Calu3 (cell line): ENCODE data around the gene CLOCK. TPM values are rescaled to one million over a fixed set of nuclear protein-coding genes. Genes with fewer than 3 reads are reported as not detected.
"Not testable (repeated sequence)": the region's sequence is repeated elsewhere in the genome, so short reads cannot be mapped to it uniquely, and the experiment has no call there.

ENCODE experiments used
- Bru-seq: library from RNA; stranded (reverse); fragments of 400-500 nt; gene quantifications from one replicate; lab custom pipeline; 2021; lab: Mats Ljungman, UMichigan
- BruChase-seq, 2 experiments: library from RNA; stranded (reverse); fragments of 400-500 nt; gene quantifications; one replicate each; lab custom pipeline; 2021; lab: Mats Ljungman, UMichigan
- BruUV-seq: library from RNA; stranded (reverse); fragments of 400-500 nt; replicated peaks from 2 replicates; lab custom pipeline; 2021; lab: Mats Ljungman, UMichigan
- CTCF ChIA-PET: fragments of 300-600 bp; sonication (Branson Sonifier 250); formaldehyde crosslinking; loops from one replicate; lab custom pipeline; 2022; ENCODE audit warnings: antibody characterized with exemption; lab: Charles Lee
- DNase-seq: peaks from one replicate; pipeline ENCODE4 v3.0.0; 2022
- H3K27ac Mint-ChIP-seq: one replicate; pipeline ENCODE4 v1.8.0; 2022; ENCODE audit warnings: mixed read lengths; ENCODE audit not compliant: unreplicated experiment
- H3K27me3 Mint-ChIP-seq: one replicate; pipeline ENCODE4 v1.8.0; 2022; ENCODE audit warnings: mixed read lengths; ENCODE audit not compliant: unreplicated experiment
- H3K36me3 Mint-ChIP-seq: one replicate; pipeline ENCODE4 v1.8.0; 2022; ENCODE audit warnings: mild to moderate bottlenecking, moderate library complexity, mixed read lengths; ENCODE audit not compliant: insufficient read depth, unreplicated experiment
- H3K4me1 Mint-ChIP-seq: one replicate; pipeline ENCODE4 v1.8.0; 2022; ENCODE audit warnings: mild to moderate bottlenecking, low read depth, mixed read lengths; ENCODE audit not compliant: unreplicated experiment
- H3K4me3 Mint-ChIP-seq: one replicate; pipeline ENCODE4 v1.8.0; 2022; ENCODE audit warnings: mild to moderate bottlenecking, low read depth, moderate library complexity, mixed read lengths; ENCODE audit not compliant: unreplicated experiment
- H3K9me3 Mint-ChIP-seq: one replicate; pipeline ENCODE4 v1.8.0; 2022; ENCODE audit warnings: low read depth, mixed read lengths; ENCODE audit not compliant: unreplicated experiment
- CTCF ChIP-seq: fragments of 200-600 bp; IDR thresholded peaks from one replicate; pipeline ENCODE4 v1.8.0; 2022; ENCODE audit warnings: antibody characterized with exemption; ENCODE audit not compliant: unreplicated experiment
- intact Hi-C: fragments of 100-400 bp; cut with micrococcal nuclease; formaldehyde crosslinking; loops from one replicate; pipeline ENCODE4 v1.10.0; 2022; ENCODE audit not compliant: unreplicated experiment
- long read RNA-seq: library from polyadenylated mRNA; stranded (forward); transcript quantifications from one replicate; pipeline ENCODE4 v2.0.0, GENCODE V29; 2022
- total RNA-seq: library from RNA; stranded (reverse); gene quantifications from 2 replicates; pipeline ENCODE4 v1.2.3, GENCODE V29; 2022

CLOCK gene, protein sequence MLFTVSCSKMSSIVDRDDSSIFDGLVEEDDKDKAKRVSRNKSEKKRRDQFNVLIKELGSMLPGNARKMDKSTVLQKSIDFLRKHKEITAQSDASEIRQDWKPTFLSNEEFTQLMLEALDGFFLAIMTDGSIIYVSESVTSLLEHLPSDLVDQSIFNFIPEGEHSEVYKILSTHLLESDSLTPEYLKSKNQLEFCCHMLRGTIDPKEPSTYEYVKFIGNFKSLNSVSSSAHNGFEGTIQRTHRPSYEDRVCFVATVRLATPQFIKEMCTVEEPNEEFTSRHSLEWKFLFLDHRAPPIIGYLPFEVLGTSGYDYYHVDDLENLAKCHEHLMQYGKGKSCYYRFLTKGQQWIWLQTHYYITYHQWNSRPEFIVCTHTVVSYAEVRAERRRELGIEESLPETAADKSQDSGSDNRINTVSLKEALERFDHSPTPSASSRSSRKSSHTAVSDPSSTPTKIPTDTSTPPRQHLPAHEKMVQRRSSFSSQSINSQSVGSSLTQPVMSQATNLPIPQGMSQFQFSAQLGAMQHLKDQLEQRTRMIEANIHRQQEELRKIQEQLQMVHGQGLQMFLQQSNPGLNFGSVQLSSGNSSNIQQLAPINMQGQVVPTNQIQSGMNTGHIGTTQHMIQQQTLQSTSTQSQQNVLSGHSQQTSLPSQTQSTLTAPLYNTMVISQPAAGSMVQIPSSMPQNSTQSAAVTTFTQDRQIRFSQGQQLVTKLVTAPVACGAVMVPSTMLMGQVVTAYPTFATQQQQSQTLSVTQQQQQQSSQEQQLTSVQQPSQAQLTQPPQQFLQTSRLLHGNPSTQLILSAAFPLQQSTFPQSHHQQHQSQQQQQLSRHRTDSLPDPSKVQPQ
- total RNA-seq = 13.3 and 16.2 TPM in 2 replicates
- Bru-seq, nascent RNA = percentile 75 among the genes with signal in this experiment
- percentile 75 among the genes with signal in this experiment for BruChase-seq, experiment 1, labeled RNA remaining after a 6-hour chase
- percentile 74 among the genes with signal in this experiment for BruChase-seq, experiment 2, labeled RNA remaining after a 2-hour chase
- long read RNA-seq, partial matches to known transcripts = 2 of 5 reads
- long read RNA-seq, other reads (novel, unspliced or antisense) = 3 of 5 reads

GRCh38 chr4:55546756-55547465, at the start of gene CLOCK:
Gene CLOCK (minus strand): TSS chr4:55546909. CDS start chr4:55482785, 64,124 bp downstream.
- no TSS peak for BruUV-seq
- Mint-ChIP-seq H3K36me3 (peaks cover 25% of the 10 kb centered on the region), H3K4me3 (peak within 1 kb of the TSS; percentile 79), H3K27ac (peak within 1 kb of the TSS; percentile 52), H3K4me1 (peaks cover 38% of the 10 kb centered on the region), H3K27me3 (no peaks in the 10 kb centered on the region), H3K9me3 (no peaks in the 10 kb centered on the region)
- CTCF ChIA-PET = interaction anchor here (0.8 to 0.9 kb wide), 2 partner anchors 217 to 362 kb away, joined by 3 read pairs; no protein-coding TSS in a partner anchor
- peak; percentile 20 for TF ChIP-seq CTCF
- peak; percentile 79 for DNase-seq
- intact Hi-C loops = loop anchor here (5.0 kb wide), 3 partner anchors 185 to 320 kb away; partner anchors contain the start of gene SRD5A3

- Mint-ChIP-seq H3K36me3 (no peaks in the 10 kb centered on the region), H3K4me1 (no peaks in the 10 kb centered on the region), H3K27me3 (no peaks in the 10 kb centered on the region), H3K4me3 (no peak within 1 kb of the TSS), H3K9me3 (no peaks in the 10 kb centered on the region), H3K27ac (no peak within 1 kb of the TSS)
- no TSS peak for BruUV-seq
- TF ChIP-seq CTCF = no peak
- intact Hi-C loops = no loop called here
- CTCF ChIA-PET = no interaction called here
- DNase-seq = no peak
Measured at GRCh38 chr4:55592014-55592413, 45.3 kb upstream of the CLOCK start, which contains the start of gene PDCL2. Gene PDCL2 (minus strand): TSS chr4:55592245. CDS start chr4:55592109, 136 bp downstream.

GRCh38 chr4:55588160-55588559, 41.5 kb upstream of the CLOCK start:
- no peak for DNase-seq
- BruUV-seq = no TSS peak
- Mint-ChIP-seq H3K4me1 (no peaks in the 10 kb centered on the region), H3K27me3 (no peaks in the 10 kb centered on the region), H3K4me3 (no peak overlapping the region), H3K9me3 (no peaks in the 10 kb centered on the region), H3K36me3 (no peaks in the 10 kb centered on the region), H3K27ac (no peak overlapping the region)
- TF ChIP-seq CTCF = no peak
- intact Hi-C loops = no loop called here
- CTCF ChIA-PET = no interaction called here

GRCh38 chr4:55582773-55583172, 36.1 kb upstream of the CLOCK start:
- CTCF ChIA-PET, H3K4me3 Mint-ChIP-seq, H3K4me1 Mint-ChIP-seq, intact Hi-C loops, BruUV-seq, H3K27ac Mint-ChIP-seq, H3K9me3 Mint-ChIP-seq, H3K36me3 Mint-ChIP-seq, DNase-seq, H3K27me3 Mint-ChIP-seq: not testable (repeated sequence)
